Measurements from ENCODE around the gene ADM.

ADM gene

GRCh38 chr11:10289765-10290380 lies 15.0 kb upstream of the ADM start:
- no peak for DNase-seq (ENCODE audit: low read depth in 3 of 3)

GRCh38 chr11:10291801-10292638 lies 12.9 kb upstream of the ADM start:
- DNase-seq (ENCODE audit: low read depth in 3 of 3) = no peak

- peak; percentile 54 to 78 (median 62) for DNase-seq (ENCODE audit: low read depth in 3 of 3)
Observed at GRCh38 chr11:10293423-10294289, 11.2 kb upstream of the ADM start, which contains the start of gene SBF2. SBF2 (minus strand) TSS chr11:10294219; CDS start chr11:10294069, 150 bp downstream.

GRCh38 chr11:10294290-10294953 lies 10.5 kb upstream of the ADM start:
- no peak for DNase-seq (ENCODE audit: low read depth in 3 of 3)

- no peak for DNase-seq (ENCODE audit: low read depth in 3 of 3)
Observed at GRCh38 chr11:10295064-10295901, 9.6 kb upstream of the ADM start.

GRCh38 chr11:10298342-10298741 lies 6.5 kb upstream of the ADM start:
- DNase-seq (ENCODE audit: low read depth in 3 of 3) = peak in 1 of 3 experiments; percentile 37

GRCh38 chr11:10301656-10302358 lies 3.1 kb upstream of the ADM start:
- DNase-seq (ENCODE audit: low read depth in 3 of 3) = no peak

GRCh38 chr11:10302359-10302743 lies 2.5 kb upstream of the ADM start:
- DNase-seq (ENCODE audit: low read depth in 3 of 3) = no peak

- peak in 1 of 3 experiments; percentile 53 for DNase-seq (ENCODE audit: low read depth in 3 of 3)
Observed at GRCh38 chr11:10302744-10303557, 1.9 kb upstream of the ADM start.

- DNase-seq (ENCODE audit: low read depth in 3 of 3) = no peak
Observed at GRCh38 chr11:10303558-10304363, 1.1 kb upstream of the ADM start.

- DNase-seq (ENCODE audit: low read depth in 3 of 3) = peak in 1 of 3 experiments; percentile 21
Observed at GRCh38 chr11:10305262-10305963, 540 bp downstream of the ADM start.

GRCh38 chr11:10305964-10306918 lies 1.4 kb downstream of the ADM start:
- DNase-seq (ENCODE audit: low read depth in 3 of 3) = no peak

- no peak for DNase-seq (ENCODE audit: low read depth in 3 of 3)
Observed at GRCh38 chr11:10307022-10307399, 2.1 kb downstream of the ADM start.

GRCh38 chr11:10307400-10308200 lies 2.7 kb downstream of the ADM start:
- DNase-seq (ENCODE audit: low read depth in 3 of 3) = peak; percentile 59 to 83 (median 64)

GRCh38 chr11:10308201-10308954 lies 3.5 kb downstream of the ADM start:
- DNase-seq (ENCODE audit: low read depth in 3 of 3) = no peak
